PFSK-1 (cell line): Measurements from ENCODE around the gene RBM24.

Experiments
- FOXP2 ChIP-seq: optimal IDR thresholded peaks from 2 replicates; pipeline ENCODE3; 2011; ENCODE audit warnings: borderline replicate concordance, control low read depth, inconsistent platforms; ENCODE audit not compliant: insufficient read depth; ENCODE audit errors: extremely low read length, extremely low read depth
- POLR2AphosphoS5 ChIP-seq: IDR thresholded peaks from 2 replicates; pipeline ENCODE4 v1.6.1; 2012; ENCODE audit warnings: low read depth, mild to moderate bottlenecking, control low read depth, low read length, moderate library complexity
- SIN3A ChIP-seq: IDR thresholded peaks from 2 replicates; pipeline ENCODE4 v1.6.1; 2012; ENCODE audit warnings: mild to moderate bottlenecking, low read length, moderate library complexity, borderline replicate concordance; ENCODE audit not compliant: insufficient read depth
- TAF1 ChIP-seq: IDR thresholded peaks from 2 replicates; pipeline ENCODE4 v1.6.1; 2012; ENCODE audit warnings: low read length, control low read depth, borderline replicate concordance; ENCODE audit not compliant: insufficient read depth
- TF ChIP-seq, protein P1 (sequence below), 2 experiments: IDR thresholded peaks; 2 replicates each; pipeline versions ENCODE4 v1.6.1 to v1.8.0; 2011 to 2012; ENCODE audit warnings: low read depth in 2 of 2, low read length in 2 of 2, control low read depth in 1 of 2, inconsistent platforms in 1 of 2, mild to moderate bottlenecking in 1 of 2, moderate library complexity in 1 of 2; ENCODE audit not compliant: insufficient read depth in 1 of 2

RBM24 gene

DNA sequence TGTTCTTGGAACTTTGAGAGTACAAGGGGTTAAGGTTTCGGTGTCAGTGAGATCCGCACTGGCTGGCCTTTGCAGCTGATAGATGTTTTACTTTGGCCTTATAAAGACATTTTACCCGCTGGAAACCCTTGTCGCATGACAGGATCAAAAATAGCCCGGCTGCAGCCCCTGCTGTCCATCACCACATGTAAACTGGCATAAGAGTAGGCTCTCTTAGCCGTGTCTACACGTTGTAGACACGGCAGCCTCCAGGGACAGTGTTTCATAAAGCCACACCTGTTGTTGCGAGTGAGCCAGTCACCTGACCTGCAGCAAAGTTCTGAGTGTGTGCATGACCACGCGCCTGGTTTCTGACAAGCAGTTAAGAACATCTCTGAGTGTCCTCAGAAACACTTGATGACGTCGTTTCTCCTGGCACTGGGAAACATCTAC, 8.5 kb downstream of the RBM24 start:
- TF ChIP-seq FOXP2 (no peak), TAF1 (no peak), SIN3A (no peak), POLR2AphosphoS5 (no peak)
- TF ChIP-seq, protein P1, sequence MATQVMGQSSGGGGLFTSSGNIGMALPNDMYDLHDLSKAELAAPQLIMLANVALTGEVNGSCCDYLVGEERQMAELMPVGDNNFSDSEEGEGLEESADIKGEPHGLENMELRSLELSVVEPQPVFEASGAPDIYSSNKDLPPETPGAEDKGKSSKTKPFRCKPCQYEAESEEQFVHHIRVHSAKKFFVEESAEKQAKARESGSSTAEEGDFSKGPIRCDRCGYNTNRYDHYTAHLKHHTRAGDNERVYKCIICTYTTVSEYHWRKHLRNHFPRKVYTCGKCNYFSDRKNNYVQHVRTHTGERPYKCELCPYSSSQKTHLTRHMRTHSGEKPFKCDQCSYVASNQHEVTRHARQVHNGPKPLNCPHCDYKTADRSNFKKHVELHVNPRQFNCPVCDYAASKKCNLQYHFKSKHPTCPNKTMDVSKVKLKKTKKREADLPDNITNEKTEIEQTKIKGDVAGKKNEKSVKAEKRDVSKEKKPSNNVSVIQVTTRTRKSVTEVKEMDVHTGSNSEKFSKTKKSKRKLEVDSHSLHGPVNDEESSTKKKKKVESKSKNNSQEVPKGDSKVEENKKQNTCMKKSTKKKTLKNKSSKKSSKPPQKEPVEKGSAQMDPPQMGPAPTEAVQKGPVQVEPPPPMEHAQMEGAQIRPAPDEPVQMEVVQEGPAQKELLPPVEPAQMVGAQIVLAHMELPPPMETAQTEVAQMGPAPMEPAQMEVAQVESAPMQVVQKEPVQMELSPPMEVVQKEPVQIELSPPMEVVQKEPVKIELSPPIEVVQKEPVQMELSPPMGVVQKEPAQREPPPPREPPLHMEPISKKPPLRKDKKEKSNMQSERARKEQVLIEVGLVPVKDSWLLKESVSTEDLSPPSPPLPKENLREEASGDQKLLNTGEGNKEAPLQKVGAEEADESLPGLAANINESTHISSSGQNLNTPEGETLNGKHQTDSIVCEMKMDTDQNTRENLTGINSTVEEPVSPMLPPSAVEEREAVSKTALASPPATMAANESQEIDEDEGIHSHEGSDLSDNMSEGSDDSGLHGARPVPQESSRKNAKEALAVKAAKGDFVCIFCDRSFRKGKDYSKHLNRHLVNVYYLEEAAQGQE (IDR thresholded peaks at IDR 0.05; ENCODE audit: insufficient read depth in 1 of 2, low read depth in 2 of 2, low read length in 2 of 2) = no peak

- TF ChIP-seq FOXP2 = no peak
- no peak for TF ChIP-seq SIN3A
- no peak for TF ChIP-seq POLR2AphosphoS5
- TF ChIP-seq, protein P1 (IDR thresholded peaks at IDR 0.05; ENCODE audit: insufficient read depth in 1 of 2, low read depth in 2 of 2, low read length in 2 of 2) = no peak
- TF ChIP-seq TAF1 = no peak
These were observed 10.6 kb downstream of the RBM24 start for GRCh38 chr6:17291778-17292177.

DNA sequence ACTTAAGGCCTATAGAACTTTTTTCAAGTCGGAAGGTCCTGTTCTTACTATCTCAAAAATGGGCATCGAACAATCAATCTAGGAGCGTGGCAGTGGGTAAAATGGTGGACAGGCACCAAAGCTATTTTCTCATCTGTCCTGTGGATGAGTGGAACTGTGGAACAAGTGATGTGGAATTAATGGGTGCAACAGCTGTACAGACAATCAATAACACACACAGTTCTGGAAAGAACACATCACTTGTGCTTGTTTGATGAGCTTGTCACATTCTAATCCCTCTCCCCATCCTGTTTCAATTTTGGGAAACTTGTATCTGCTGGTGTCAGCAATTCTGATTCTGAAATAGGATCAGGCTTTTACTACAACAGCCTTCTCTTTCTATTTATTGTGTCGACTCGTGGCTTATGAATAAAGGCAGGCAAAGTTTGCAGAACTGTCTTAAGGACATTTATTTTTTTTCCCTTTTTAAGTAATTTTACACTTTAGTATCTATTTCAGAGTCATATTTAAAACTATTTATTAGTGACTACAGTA, 11.5 kb downstream of the RBM24 start:
- no peak for TF ChIP-seq TAF1
- no peak for TF ChIP-seq FOXP2
- TF ChIP-seq, protein P1 (IDR thresholded peaks at IDR 0.05; ENCODE audit: insufficient read depth in 1 of 2, low read depth in 2 of 2, low read length in 2 of 2) = no peak
- no peak for TF ChIP-seq SIN3A
- TF ChIP-seq POLR2AphosphoS5 = no peak

DNA sequence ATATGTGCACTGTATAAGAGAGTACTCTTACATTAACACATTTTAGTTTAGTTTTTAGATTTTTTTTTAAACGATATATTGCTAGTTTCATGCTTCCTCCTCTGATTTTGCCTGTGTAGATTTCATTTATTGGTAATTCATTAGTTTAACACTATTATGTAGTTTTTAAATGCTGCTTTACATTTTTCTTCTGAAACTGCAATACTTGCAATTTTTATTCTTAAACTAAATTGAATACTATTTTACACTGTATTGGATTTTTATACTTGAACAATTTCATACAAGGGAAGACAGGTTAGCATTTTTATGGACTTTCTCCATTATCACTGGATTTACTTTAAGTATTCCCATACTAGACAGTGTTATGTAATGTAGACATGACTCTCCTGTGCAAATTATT, 12.2 kb downstream of the RBM24 start:
- TF ChIP-seq TAF1 (no peak), FOXP2 (no peak), POLR2AphosphoS5 (no peak), SIN3A (no peak)
- TF ChIP-seq, protein P1 (IDR thresholded peaks at IDR 0.05; ENCODE audit: insufficient read depth in 1 of 2, low read depth in 2 of 2, low read length in 2 of 2) = no peak
